K562 (cell line): ENCODE results near the gene AP4E1. TPM values are rescaled to one million over a fixed set of nuclear protein-coding genes. Genes with fewer than 3 reads are reported as not detected.

Experiments used
- ATF3 ChIP-seq, 2 experiments: fragments of 450-650 bp in 1 of 2; sonication (generic) in 1 of 2; formaldehyde crosslinking in 1 of 2; IDR thresholded peaks in 1 of 2; conservative IDR thresholded peaks in 1 of 2; 2 replicates each; pipeline versions ENCODE4 v1.6.1 to v1.8.1; 2016 to 2023; ENCODE audit warnings: mild to moderate bottlenecking in 2 of 2, moderate library complexity in 2 of 2, inconsistent platforms in 1 of 2, missing genetic modification reagents in 1 of 2
- ATF4 ChIP-seq: fragments of 450-650 bp; formaldehyde crosslinking; IDR thresholded peaks from 2 replicates; pipeline ENCODE4 v1.4.0; 2022; ENCODE audit warnings: mild to moderate bottlenecking, moderate library complexity
- BDP1 ChIP-seq: IDR thresholded peaks from 3 replicates; pipeline ENCODE4 v1.6.1; 2011; ENCODE audit not compliant: insufficient read length, insufficient read depth
- CHD2 ChIP-seq: IDR thresholded peaks from 2 replicates; pipeline ENCODE4 v1.6.1; 2011; ENCODE audit warnings: low read depth, low read length
- DEAF1 ChIP-seq: fragments of 450-650 bp; formaldehyde crosslinking; IDR thresholded peaks from 2 replicates; pipeline ENCODE4 v1.4.0; 2020; ENCODE audit warnings: mild to moderate bottlenecking, moderate library complexity
- DMBX1 ChIP-seq: fragments of 250-450 bp; sonication (Bioruptor Pico); IDR thresholded peaks from 2 replicates; pipeline ENCODE4 v1.8.0; 2022; ENCODE audit warnings: inconsistent platforms, mild to moderate bottlenecking, moderate library complexity, borderline replicate concordance
- DPF2 ChIP-seq: fragments of 450-650 bp; IDR thresholded peaks from 2 replicates; pipeline ENCODE4 v1.6.1; 2016
- E2F3 ChIP-seq: fragments of 250-450 bp; sonication (Bioruptor Pico); IDR thresholded peaks from 2 replicates; pipeline ENCODE4 v1.4.0; 2020; ENCODE audit warnings: mild to moderate bottlenecking
- FOSL1 ChIP-seq: fragments of 200-800 bp; sonication (Bioruptor generic); conservative IDR thresholded peaks from 2 replicates; pipeline ENCODE4 v1.6.1; 2016; ENCODE audit warnings: missing genetic modification characterization, missing compliant biosample characterization
- HMBOX1 ChIP-seq: sonication (generic); IDR thresholded peaks from 2 replicates; pipeline ENCODE4 v1.6.1; 2016
- NCOR1 ChIP-seq: fragments of 450-650 bp; IDR thresholded peaks from 2 replicates; pipeline ENCODE4 v1.6.1; 2016; ENCODE audit warnings: mild to moderate bottlenecking, moderate library complexity
- RAD21 ChIP-seq, 2 experiments: fragments of 250-450 bp in 1 of 2; fragments of 450-650 bp in 1 of 2; sonication (Bioruptor Pico) in 1 of 2; formaldehyde crosslinking in 1 of 2; IDR thresholded peaks in 1 of 2; conservative IDR thresholded peaks in 1 of 2; 2 replicates each; pipeline versions ENCODE4 v1.4.0 to v1.8.0; 2020 to 2022; ENCODE audit warnings: mild to moderate bottlenecking in 2 of 2, moderate library complexity in 1 of 2
- RBM22 ChIP-seq: fragments of 200-400 bp; formaldehyde crosslinking; IDR thresholded peaks from 2 replicates; pipeline ENCODE4 v1.6.1; 2018; ENCODE audit warnings: low read length, low read depth; ENCODE audit not compliant: poor library complexity, severe bottlenecking
- SNIP1 ChIP-seq: fragments of 450-650 bp; IDR thresholded peaks from 2 replicates; pipeline ENCODE4 v1.7.1; 2017; ENCODE audit warnings: low read depth, mild to moderate bottlenecking
- ZBTB12 ChIP-seq: fragments of 250-450 bp; sonication (Bioruptor Pico); IDR thresholded peaks from 2 replicates; pipeline ENCODE4 v1.4.0; 2020
- ZBTB17 ChIP-seq: fragments of 450-650 bp; formaldehyde crosslinking; IDR thresholded peaks from 2 replicates; pipeline ENCODE4 v1.4.0; 2020; ENCODE audit warnings: mild to moderate bottlenecking
- ZNF395 ChIP-seq: fragments of 200-800 bp; sonication (Bioruptor generic); IDR thresholded peaks from 2 replicates; pipeline ENCODE4 v1.6.1; 2017; ENCODE audit warnings: missing genetic modification characterization, missing compliant biosample characterization
- ZNF507 ChIP-seq: conservative IDR thresholded peaks from 2 replicates; pipeline ENCODE4 v1.6.1; 2017; ENCODE audit warnings: missing genetic modification characterization, missing compliant biosample characterization
- ZNF76 ChIP-seq: fragments of 250-450 bp; sonication (Bioruptor Pico); IDR thresholded peaks from 2 replicates; pipeline ENCODE4 v1.4.0; 2020; ENCODE audit warnings: mild to moderate bottlenecking, moderate library complexity, borderline replicate concordance
- ZNF766 ChIP-seq: fragments of 200-800 bp; sonication (Bioruptor generic); conservative IDR thresholded peaks from 2 replicates; pipeline ENCODE4 v1.6.1; 2016; ENCODE audit warnings: missing genetic modification characterization, missing compliant biosample characterization
- ZNF778 ChIP-seq: fragments of 450-650 bp; formaldehyde crosslinking; IDR thresholded peaks from 2 replicates; pipeline ENCODE4 v1.4.0; 2020; ENCODE audit warnings: mild to moderate bottlenecking, moderate library complexity
- ZZZ3 ChIP-seq: fragments of 450-650 bp; IDR thresholded peaks from 2 replicates; pipeline ENCODE4 v1.6.1; 2016; ENCODE audit warnings: antibody characterized with exemption, mild to moderate bottlenecking, moderate library complexity
- polyA plus RNA-seq, 8 experiments: library from polyadenylated mRNA; depleted of rRNA in 4 of 8; stranded (reverse) in 5 of 8; unstranded in 3 of 8; fragments of >200 nt; fragmentation: Nextera tagmentation in 2 of 8; fragmentation: Illumina TruSeq in 1 of 8; extraction: Ambion mirVana in 2 of 8; extraction: Trizol in 1 of 8; gene quantifications; 2 replicates each; pipeline versions ENCODE4 v1.2.1 to v1.2.3, GENCODE V29; 2011 to 2014; ENCODE audit warnings: inconsistent platforms in 1 of 8, missing spikeins in 1 of 8
- total RNA-seq, 7 experiments: library from RNA; depleted of rRNA in 6 of 7; stranded (reverse); fragments of >200 nt in 6 of 7; fragmentation: Illumina TruSeq in 2 of 7; extraction: Trizol in 2 of 7; gene quantifications; 2 replicates each; pipeline versions ENCODE4 v1.2.1 to v1.2.3, GENCODE V29; 2011 to 2021; ENCODE audit warnings: low replicate concordance in 1 of 7

Gene AP4E1
- total and polyA plus RNA-seq, 9 of the 15 experiments (the other 6 are each of a cell fraction or from before 2014, with no cell fraction given), result 1.3 to 11.5 (median 4.4) TPM

GRCh38 chr15:50880651-50881114 lies 27.8 kb upstream of the AP4E1 start (continued):
- 0 out of 2 replicates have a peak, but pooled peaks have one; percentile 7 for TF ChIP-seq DEAF1 (CRISPR knock-in tag)
- no peak for TF ChIP-seq ZNF507 (tag)
- TF ChIP-seq ZBTB12 (CRISPR knock-in tag), result no peak
- TF ChIP-seq FOSL1 (tag), result peak; percentile 63
- peak; percentile 95 for TF ChIP-seq ATF4 (CRISPR knock-in tag)
- TF ChIP-seq E2F3 (CRISPR knock-in tag), result no peak
- no peak for TF ChIP-seq DPF2
- no peak for TF ChIP-seq NCOR1
- TF ChIP-seq ZNF76, result 0 out of 2 replicates have a peak, but pooled peaks have one; percentile 46
- TF ChIP-seq ZBTB17 (CRISPR knock-in tag), result 0 out of 2 replicates have a peak, but pooled peaks have one; percentile 23
- TF ChIP-seq DMBX1 (CRISPR knock-in tag), result peak; percentile 51; the same call in 1 of the 2 replicates
- 0 out of 4 replicates have a peak, but pooled peaks of 1 of the 2 experiments have one; percentile 18 for TF ChIP-seq RAD21 (CRISPR knock-in tag; conservative IDR thresholded peaks at IDR 0.05 in 1 of 2, IDR thresholded peaks at IDR 0.05 in 1 of 2)
- no peak for TF ChIP-seq RBM22
- TF ChIP-seq ZZZ3, result no peak
- peak; percentile 85; the same call in 1 of the 2 replicates for TF ChIP-seq ZNF395
- TF ChIP-seq ZNF766 (CRISPR knock-in tag), result peak; percentile 66; the same call in 1 of the 2 replicates
- no peak for TF ChIP-seq SNIP1
- no peak for TF ChIP-seq BDP1
- no peak for TF ChIP-seq HMBOX1
- no peak for TF ChIP-seq CHD2
- TF ChIP-seq ZNF778 (CRISPR knock-in tag), result no peak
- TF ChIP-seq ATF3 (IDR thresholded peaks at IDR 0.05), result peak; percentile 91
- TF ChIP-seq ATF3 (CRISPR knock-in tag; conservative IDR thresholded peaks at IDR 0.05), result no peak
